Activated T-helper 1 cell treated with anti-CD3 and anti-CD28 coated beads, Interleukin-12 subunit alpha, Interleukin-12 subunit beta, Interleukin-2, Interleukin-4 antibody, amounts not matched to agents 30 ng/mL and 10 ng/mL and 1 ng/mL, durations not matched to agents 14 hours and 24 hours and 36 hours (primary cell): ENCODE results near the gene HDAC8. TPM values are rescaled to one million over a fixed set of nuclear protein-coding genes. Genes with fewer than 3 reads are reported as not detected.
"Not testable (repeated sequence)": the region's sequence is repeated elsewhere in the genome, so short reads cannot be mapped to it uniquely, and the experiment has no call there.

ENCODE experiments used
- DNase-seq: peaks from one replicate; pipeline ENCODE4 v3.0.0; 2021; ENCODE audit warnings: low spot score
- H3K27ac Mint-ChIP-seq: one replicate; pipeline ENCODE4 v1.8.0; 2021; ENCODE audit warnings: mild to moderate bottlenecking, mixed read lengths
- H3K27me3 Mint-ChIP-seq: one replicate; pipeline ENCODE4 v1.8.0; 2022; ENCODE audit warnings: mild to moderate bottlenecking, moderate library complexity, mixed read lengths; ENCODE audit not compliant: insufficient read depth
- H3K36me3 Mint-ChIP-seq: one replicate; pipeline ENCODE4 v1.8.0; 2021; ENCODE audit warnings: low read depth, mixed read lengths
- H3K4me1 Mint-ChIP-seq: one replicate; pipeline ENCODE4 v1.8.0; 2021; ENCODE audit warnings: low read depth, mixed read lengths
- H3K4me3 Mint-ChIP-seq: one replicate; pipeline ENCODE4 v1.8.0; 2021; ENCODE audit warnings: mild to moderate bottlenecking, moderate library complexity, mixed read lengths
- H3K9me3 Mint-ChIP-seq: one replicate; pipeline ENCODE4 v1.8.0; 2021; ENCODE audit warnings: mixed read lengths
- intact Hi-C: fragments of 100-400 bp; cut with micrococcal nuclease; formaldehyde crosslinking; loops from one replicate; pipeline ENCODE4 v1.15.1; 2024
- total RNA-seq: library from RNA; stranded (reverse); gene quantifications from 2 replicates; pipeline ENCODE4 v1.2.3, GENCODE V29; 2022

The HDAC8 gene
- total RNA-seq, 1 donor from 2014 or later, result 30.6 TPM

DNA sequence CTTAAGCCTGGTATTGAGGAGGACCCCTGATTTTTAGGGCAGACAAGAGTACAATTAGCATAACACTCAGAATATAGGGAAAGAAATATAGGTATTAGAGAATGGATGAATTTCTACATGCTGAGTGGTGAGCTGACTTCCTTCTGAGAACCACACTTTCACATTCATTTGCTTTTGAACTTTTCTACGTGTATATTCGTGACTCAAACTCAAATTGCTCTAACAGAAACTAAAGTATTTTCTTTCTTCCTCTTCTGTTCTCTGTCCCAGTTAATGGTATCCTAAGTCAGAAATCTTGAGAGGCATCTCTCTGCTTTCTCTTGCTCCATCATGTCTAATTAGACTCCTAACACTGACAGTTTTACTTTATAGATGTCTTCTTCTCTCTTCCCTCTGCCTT is 163.8 kb downstream of the HDAC8 start:
- Mint-ChIP-seq H3K36me3 (peaks cover 13% of the 10 kb centered on the region), H3K9me3 (peaks cover 10% of the 10 kb centered on the region), H3K27ac (no peak overlapping the region), H3K27me3 (no peaks in the 10 kb centered on the region), H3K4me1 (peaks cover 18% of the 10 kb centered on the region), H3K4me3 (no peak overlapping the region)
- intact Hi-C loops, result no loop called here
- DNase-seq, result no peak

DNA sequence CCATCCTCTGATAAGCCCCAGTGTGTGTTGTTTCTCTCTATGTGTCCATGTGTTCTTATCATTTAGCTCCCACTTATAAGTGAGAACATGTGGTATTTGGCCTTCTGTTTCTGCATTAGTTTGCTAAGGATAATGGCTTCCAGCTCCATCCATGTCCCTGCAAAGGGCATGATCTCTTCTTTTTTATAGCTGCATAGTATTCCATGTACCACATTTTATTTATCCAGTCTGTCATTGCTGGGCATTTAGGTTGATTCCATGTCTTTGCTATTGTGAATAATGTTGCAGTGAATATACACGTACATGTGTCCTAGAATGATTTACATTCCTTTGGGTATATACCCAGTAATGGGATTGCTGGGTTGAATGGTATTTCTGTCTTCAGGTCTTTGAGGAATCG is 167.5 kb downstream of the HDAC8 start:
- peaks cover 17% of the 10 kb centered on the region for H3K4me1 Mint-ChIP-seq
- H3K36me3 Mint-ChIP-seq, H3K9me3 Mint-ChIP-seq, H3K27me3 Mint-ChIP-seq, DNase-seq, H3K4me3 Mint-ChIP-seq, intact Hi-C loops, H3K27ac Mint-ChIP-seq: not testable (repeated sequence)

DNA sequence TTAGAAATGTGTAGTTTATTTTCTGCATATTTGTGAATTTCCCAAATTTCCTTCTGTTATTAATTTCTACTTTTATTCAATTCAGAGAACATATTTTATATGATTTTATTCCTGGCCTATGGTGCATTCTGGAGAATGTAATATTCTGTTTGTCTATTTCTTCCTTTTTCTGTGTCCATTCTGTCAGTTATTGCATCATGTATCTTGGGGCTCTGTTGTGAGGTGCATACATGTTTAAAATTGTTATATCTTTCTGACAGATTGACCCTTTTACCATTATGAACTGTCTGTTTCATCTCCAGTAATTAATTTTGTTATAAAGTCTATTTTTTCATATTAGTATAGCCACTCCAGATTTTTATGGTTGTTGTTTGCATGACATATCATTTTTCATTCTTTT is 170.0 kb downstream of the HDAC8 start:
- peaks cover 10% of the 10 kb centered on the region for H3K9me3 Mint-ChIP-seq
- intact Hi-C loops, result no loop called here
- H3K4me1 Mint-ChIP-seq, result no peaks in the 10 kb centered on the region
- no peak for DNase-seq
- no peaks in the 10 kb centered on the region for H3K27me3 Mint-ChIP-seq
- H3K27ac Mint-ChIP-seq, result no peak overlapping the region
- peaks cover 2% of the 10 kb centered on the region for H3K36me3 Mint-ChIP-seq
- no peak overlapping the region for H3K4me3 Mint-ChIP-seq

DNA sequence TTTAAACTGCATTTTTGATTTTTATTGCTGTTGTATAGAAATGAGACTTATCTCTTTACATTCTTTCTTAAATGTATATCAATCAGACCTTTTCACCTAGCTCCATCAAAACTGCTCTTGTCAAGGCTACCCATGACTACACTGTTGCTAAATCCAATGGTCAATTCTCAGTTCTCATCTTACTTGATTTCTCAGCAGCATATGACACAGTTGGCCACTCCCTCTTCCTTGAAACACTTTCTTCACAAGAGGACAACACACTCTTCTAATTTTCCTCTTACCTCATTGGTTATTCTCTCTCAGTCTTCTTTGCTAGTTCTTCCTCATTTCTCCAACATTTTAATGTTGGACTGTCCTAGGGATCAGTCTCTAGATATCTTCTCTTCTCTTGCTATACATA is 172.8 kb downstream of the HDAC8 start:
- no peak for DNase-seq
- Mint-ChIP-seq H3K9me3 (no peaks in the 10 kb centered on the region), H3K36me3 (no peaks in the 10 kb centered on the region), H3K4me3 (no peak overlapping the region), H3K27me3 (no peaks in the 10 kb centered on the region), H3K4me1 (no peaks in the 10 kb centered on the region), H3K27ac (no peak overlapping the region)
- intact Hi-C loops, result no loop called here

DNA sequence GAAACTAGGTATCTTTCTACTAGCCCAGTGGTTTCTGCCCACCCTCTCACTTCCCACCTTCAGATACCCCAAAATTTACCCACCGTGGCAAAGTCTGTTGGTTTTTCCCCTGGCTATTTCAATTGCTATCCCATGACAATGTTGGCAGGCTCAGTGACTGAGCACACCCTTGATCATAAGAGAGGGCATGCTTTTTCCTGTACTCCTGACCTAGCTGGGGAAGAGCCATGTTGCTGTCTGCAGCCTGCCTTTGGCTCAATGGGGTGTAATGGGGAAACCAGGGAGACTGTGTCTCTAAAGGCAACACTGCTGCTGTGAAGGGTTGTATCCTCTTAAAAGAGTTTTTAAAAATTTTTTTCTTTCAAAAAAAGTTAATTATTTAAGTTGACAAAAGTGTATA is 176.5 kb downstream of the HDAC8 start:
- no peaks in the 10 kb centered on the region for H3K4me1 Mint-ChIP-seq
- no peak overlapping the region for H3K27ac Mint-ChIP-seq
- no peaks in the 10 kb centered on the region for H3K27me3 Mint-ChIP-seq
- intact Hi-C loops, result no loop called here
- H3K4me3 Mint-ChIP-seq, result no peak overlapping the region
- no peak for DNase-seq
- H3K9me3 Mint-ChIP-seq, result no peaks in the 10 kb centered on the region
- H3K36me3 Mint-ChIP-seq, result no peaks in the 10 kb centered on the region

DNA sequence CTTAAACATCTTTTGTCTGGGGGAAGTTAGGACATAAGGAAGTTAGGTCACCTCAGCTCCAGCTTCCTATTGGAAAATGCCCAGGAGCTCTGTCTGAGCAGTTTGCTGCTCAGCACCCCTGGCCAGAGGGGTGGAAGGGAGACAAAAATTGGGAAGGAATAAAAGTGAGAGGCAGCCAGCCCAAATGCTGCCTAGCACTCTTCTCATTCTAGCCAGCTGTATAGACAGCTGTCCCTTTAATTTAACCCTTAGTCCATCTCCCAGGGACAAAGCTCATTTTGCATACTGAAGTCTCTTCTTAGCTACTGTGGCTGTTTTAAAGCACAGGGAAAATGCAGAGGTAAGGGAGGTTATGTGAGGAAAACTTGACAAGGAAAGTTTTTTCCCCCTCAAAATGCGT is 177.4 kb downstream of the HDAC8 start:
- Mint-ChIP-seq H3K27ac (no peak overlapping the region), H3K27me3 (no peaks in the 10 kb centered on the region), H3K9me3 (no peaks in the 10 kb centered on the region), H3K4me3 (no peak overlapping the region), H3K36me3 (no peaks in the 10 kb centered on the region), H3K4me1 (no peaks in the 10 kb centered on the region)
- intact Hi-C loops, result no loop called here
- no peak for DNase-seq

DNA sequence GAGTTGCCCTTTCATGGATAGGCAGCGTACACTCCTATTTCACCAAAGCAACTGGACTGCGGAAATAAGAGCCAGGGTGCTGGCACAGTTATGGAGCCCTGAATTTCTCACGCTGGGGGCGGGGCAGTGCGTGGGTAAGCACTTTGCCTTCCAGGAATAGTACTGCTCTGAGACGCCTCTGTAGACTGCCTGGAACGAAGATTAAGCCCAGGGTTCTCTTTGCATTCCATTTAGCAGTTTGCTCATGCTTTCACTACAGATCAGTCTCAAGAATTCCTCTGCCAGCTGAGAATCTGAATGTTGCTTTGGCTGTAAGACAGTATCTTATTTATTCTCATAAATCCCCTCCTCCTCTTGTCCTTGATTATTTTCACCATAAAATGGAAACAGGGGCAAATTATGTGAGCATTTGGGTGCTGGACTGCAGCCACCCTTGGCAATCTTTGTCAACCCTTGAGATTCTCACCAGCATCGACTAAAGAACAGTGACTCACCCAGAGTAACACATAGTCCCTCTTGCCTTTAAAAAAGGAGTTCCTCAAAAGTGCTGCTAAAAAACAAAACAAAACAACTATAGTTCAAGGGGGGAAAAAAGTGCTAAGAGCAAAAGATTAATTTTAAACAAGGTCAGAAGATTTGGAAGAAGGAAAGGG is 178.0 kb downstream of the HDAC8 start:
- Mint-ChIP-seq H3K9me3 (no peaks in the 10 kb centered on the region), H3K4me3 (no peak overlapping the region), H3K36me3 (no peaks in the 10 kb centered on the region), H3K27ac (no peak overlapping the region), H3K4me1 (no peaks in the 10 kb centered on the region), H3K27me3 (no peaks in the 10 kb centered on the region)
- DNase-seq, result no peak
- intact Hi-C loops, result no loop called here

DNA sequence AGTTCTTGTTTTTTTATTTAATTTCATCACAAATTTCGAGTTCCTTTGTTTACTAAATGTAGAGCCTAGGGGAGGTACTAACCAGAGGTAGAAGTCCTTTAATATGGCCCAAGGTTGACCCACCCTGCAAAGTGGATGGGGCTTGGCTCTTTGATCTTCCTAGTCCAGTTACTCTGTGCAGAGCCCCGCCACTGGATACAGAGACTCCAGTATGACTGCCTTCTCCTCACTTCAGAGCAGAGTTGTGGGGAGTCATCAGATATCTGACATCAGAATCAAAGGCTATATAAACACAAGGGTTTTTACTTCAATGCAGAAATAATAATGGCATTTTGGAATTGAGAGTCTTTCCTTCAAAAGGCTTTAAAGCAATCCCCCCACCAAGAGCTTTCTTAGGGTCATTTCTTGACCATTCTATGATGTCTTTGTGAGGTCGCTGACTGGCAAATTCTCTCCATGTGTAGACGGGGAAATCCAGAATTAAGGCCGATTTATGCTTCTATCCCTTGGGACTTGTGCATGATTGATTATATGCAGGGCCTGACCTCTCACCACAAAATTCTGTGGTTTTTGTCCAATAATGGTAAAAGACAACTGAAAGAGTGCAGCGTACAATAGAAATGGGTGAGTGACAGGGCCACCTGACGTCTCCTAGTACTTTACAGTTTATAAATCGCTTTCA is 178.7 kb downstream of the HDAC8 start:
- H3K27ac Mint-ChIP-seq, result no peak overlapping the region
- no peaks in the 10 kb centered on the region for H3K27me3 Mint-ChIP-seq
- no peaks in the 10 kb centered on the region for H3K36me3 Mint-ChIP-seq
- no peak overlapping the region for H3K4me3 Mint-ChIP-seq
- no peaks in the 10 kb centered on the region for H3K4me1 Mint-ChIP-seq
- H3K9me3 Mint-ChIP-seq, result no peaks in the 10 kb centered on the region
- intact Hi-C loops, result no loop called here
- no peak for DNase-seq

DNA sequence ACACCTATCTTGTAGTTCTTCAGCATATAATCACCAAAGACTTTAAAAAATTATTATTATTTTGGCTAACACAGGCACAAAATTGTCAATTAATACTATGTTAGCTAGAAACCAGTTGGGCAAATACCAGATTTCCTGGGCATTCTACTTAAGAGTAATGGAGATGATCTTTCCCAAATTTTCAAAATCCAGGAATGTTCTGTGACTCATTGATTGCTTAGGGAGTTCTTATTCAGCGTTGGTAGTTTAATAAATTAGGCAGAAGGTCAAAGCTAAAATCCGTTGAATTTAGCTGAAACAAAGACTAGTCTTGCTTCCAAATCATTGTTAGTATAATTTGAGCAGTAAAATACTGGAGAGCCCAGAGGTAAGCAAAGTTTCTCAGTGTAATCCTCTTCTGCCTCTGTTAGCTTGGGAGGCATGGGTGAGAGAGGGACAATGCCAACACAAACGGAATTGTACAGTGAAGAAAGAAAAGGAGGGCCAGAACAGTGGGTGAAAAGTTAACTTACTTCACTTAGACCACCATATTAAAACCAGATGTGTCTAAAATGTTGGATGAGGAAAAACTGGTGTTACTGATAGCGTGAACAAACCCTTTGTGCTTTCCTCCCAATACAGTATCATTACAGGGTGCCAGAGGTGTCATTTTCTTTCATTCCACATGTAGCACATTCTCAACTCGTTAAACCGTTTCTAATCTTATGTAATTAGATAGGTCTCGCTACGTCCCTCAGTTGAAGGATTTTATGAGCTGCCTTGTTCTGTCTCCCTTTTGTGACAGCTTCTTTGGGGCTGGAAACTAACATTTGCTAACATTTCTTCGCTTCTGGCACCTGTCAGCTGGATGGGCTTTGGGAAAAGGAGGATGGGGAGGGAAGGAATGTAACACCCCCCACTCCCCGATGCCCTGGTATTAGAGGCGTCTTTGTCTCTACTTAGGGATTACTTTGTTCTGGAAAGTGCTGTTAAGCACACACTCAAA is 179.5 kb downstream of the HDAC8 start:
- Mint-ChIP-seq H3K4me3 (no peak overlapping the region), H3K9me3 (no peaks in the 10 kb centered on the region), H3K27ac (no peak overlapping the region), H3K4me1 (no peaks in the 10 kb centered on the region), H3K27me3 (no peaks in the 10 kb centered on the region), H3K36me3 (no peaks in the 10 kb centered on the region)
- no peak for DNase-seq
- intact Hi-C loops, result no loop called here

DNA sequence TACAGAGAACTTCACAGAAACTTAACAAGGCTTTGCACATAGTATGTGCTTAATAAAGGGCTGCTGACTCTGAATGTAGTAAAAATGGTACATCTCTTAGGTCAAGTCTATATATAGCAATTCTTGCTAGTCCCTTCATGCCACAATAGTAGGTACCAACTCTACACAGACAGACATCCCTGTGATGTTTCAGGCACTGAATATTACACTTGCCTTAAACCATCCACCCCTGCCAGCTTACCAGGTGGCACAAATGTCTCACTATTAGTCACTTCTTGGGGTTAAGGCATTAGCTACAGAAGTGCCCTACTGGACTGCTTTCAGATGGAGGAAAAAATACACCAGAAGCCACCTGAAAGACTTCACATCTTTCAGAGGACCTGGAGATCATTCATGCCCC is 180.6 kb downstream of the HDAC8 start:
- H3K27me3 Mint-ChIP-seq, result no peaks in the 10 kb centered on the region
- no peak overlapping the region for H3K4me3 Mint-ChIP-seq
- no peak for DNase-seq
- intact Hi-C loops, result no loop called here
- H3K36me3 Mint-ChIP-seq, result no peaks in the 10 kb centered on the region
- H3K4me1 Mint-ChIP-seq, result no peaks in the 10 kb centered on the region
- no peaks in the 10 kb centered on the region for H3K9me3 Mint-ChIP-seq
- no peak overlapping the region for H3K27ac Mint-ChIP-seq

DNA sequence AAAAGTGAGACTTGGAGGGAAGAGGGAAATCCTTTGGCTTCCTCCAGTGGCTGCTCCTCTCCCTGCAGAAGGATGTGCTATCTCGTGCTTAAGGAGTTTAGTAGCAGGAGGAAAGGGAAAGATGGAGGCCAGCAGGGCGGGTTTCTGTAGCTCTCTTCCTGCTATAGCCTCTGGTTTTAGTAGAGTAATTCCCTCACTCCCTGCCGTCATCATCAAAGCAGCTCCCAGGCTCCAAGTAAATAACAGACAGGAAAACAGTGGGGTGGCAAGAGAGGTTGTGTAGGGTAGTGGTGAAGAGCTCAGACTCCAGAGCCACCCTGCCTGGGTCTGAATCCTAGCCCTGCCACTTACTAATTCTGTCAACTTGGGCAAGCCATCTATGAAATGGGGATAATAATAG is 185.4 kb downstream of the HDAC8 start:
- H3K27ac Mint-ChIP-seq, result no peak overlapping the region
- no peaks in the 10 kb centered on the region for H3K4me1 Mint-ChIP-seq
- no peak for DNase-seq
- H3K27me3 Mint-ChIP-seq, result no peaks in the 10 kb centered on the region
- no peak overlapping the region for H3K4me3 Mint-ChIP-seq
- H3K9me3 Mint-ChIP-seq, result no peaks in the 10 kb centered on the region
- H3K36me3 Mint-ChIP-seq, result no peaks in the 10 kb centered on the region
- intact Hi-C loops, result no loop called here

DNA sequence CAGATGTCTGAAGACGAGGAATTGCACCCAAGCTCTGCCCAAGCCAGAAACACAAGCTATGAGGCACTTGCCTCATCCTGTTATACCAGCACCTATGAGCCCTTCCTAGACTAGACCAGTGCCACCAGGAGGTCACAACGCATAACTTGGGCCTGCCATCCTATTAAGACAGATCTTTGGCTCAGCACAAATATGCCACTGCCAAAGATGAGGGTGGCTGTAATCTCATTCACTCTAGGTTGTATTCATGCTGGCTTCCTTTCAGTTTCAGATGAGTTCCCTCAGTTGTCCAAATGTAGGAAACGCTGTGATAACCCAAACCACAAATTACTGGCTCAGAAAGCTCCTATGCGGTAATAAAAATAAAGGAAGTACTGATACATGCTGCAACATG is 190.4 kb downstream of the HDAC8 start:
- no peaks in the 10 kb centered on the region for H3K36me3 Mint-ChIP-seq

More for the DNA sequence above, 190.4 kb downstream of the HDAC8 start:
- intact Hi-C loops, result no loop called here
- Mint-ChIP-seq H3K4me3 (no peak overlapping the region), H3K27ac (no peak overlapping the region), H3K9me3 (no peaks in the 10 kb centered on the region), H3K27me3 (no peaks in the 10 kb centered on the region), H3K4me1 (no peaks in the 10 kb centered on the region)
- no peak for DNase-seq
